ENCODE measurements around the gene CD46. TPM values are rescaled to one million over a fixed set of nuclear protein-coding genes. Genes with fewer than 3 reads are reported as not detected.

CD46 gene
- total RNA-seq, 2 donors from 2014 or later = 148 to 282 TPM

- H3K27me3 ChIP-seq = no peaks in the 10 kb centered on the region
- peaks cover 5% of the 10 kb centered on the region for H3K4me1 ChIP-seq
- no peak overlapping the region for H3K9ac ChIP-seq (ENCODE audit: low read depth in 2 of 2, low read length in 2 of 2)
- intact Hi-C loops (cut with DNase I) = no loop called here
- peaks cover 4% of the 10 kb centered on the region for H3K36me3 ChIP-seq
- TF ChIP-seq CTCF (IDR thresholded peaks at IDR 0.05) = no peak
- no peak overlapping the region for H3K4me3 ChIP-seq
- H3K27ac ChIP-seq = no peak overlapping the region
- DNase-seq = no peak
- no peaks in the 10 kb centered on the region for H3K9me3 ChIP-seq
Observed at GRCh38 chr1:207814469-207814868, 62.6 kb downstream of the CD46 start.

- peaks cover under 1% of the 10 kb centered on the region for H3K4me1 ChIP-seq
- DNase-seq = no peak
- H3K27me3 ChIP-seq = no peaks in the 10 kb centered on the region
- H3K9me3 ChIP-seq = no peaks in the 10 kb centered on the region
- H3K36me3 ChIP-seq = peaks cover 4% of the 10 kb centered on the region
- TF ChIP-seq CTCF (IDR thresholded peaks at IDR 0.05) = no peak
- peak overlapping the region in 1 of 2 donors; percentile 15 for H3K9ac ChIP-seq (ENCODE audit: low read depth in 2 of 2, low read length in 2 of 2)
- intact Hi-C loops (cut with DNase I) = no loop called here
- H3K4me3 ChIP-seq = no peak overlapping the region
- H3K27ac ChIP-seq = no peak overlapping the region
Observed at GRCh38 chr1:207815466-207815865, 63.6 kb downstream of the CD46 start.

- intact Hi-C loops (cut with DNase I) = no loop called here
- Histone ChIP-seq H3K27me3 (no peaks in the 10 kb centered on the region), H3K27ac (no peak overlapping the region), H3K36me3 (peaks cover 4% of the 10 kb centered on the region), H3K9me3 (no peaks in the 10 kb centered on the region), H3K4me3 (no peak overlapping the region), H3K4me1 (no peaks in the 10 kb centered on the region), H3K9ac (ENCODE audit: low read depth in 2 of 2, low read length in 2 of 2) (no peak overlapping the region)
- TF ChIP-seq CTCF (IDR thresholded peaks at IDR 0.05) = no peak
- no peak for DNase-seq
Observed at GRCh38 chr1:207815913-207816291, 64.0 kb downstream of the CD46 start.

- H3K27me3 ChIP-seq = no peaks in the 10 kb centered on the region
- no peak for TF ChIP-seq CTCF (IDR thresholded peaks at IDR 0.05)
- peaks cover 5% of the 10 kb centered on the region for H3K4me1 ChIP-seq
Observed at GRCh38 chr1:207817166-207817565, 65.3 kb downstream of the CD46 start.

GRCh38 chr1:207817778-207818751 lies 66.2 kb downstream of the CD46 start:
- no peak for DNase-seq
- intact Hi-C loops (cut with DNase I) = no loop called here
- H3K9me3 ChIP-seq = no peaks in the 10 kb centered on the region
- no peaks in the 10 kb centered on the region for H3K27me3 ChIP-seq
- no peak overlapping the region for H3K27ac ChIP-seq
- no peak overlapping the region for H3K9ac ChIP-seq (ENCODE audit: low read depth in 2 of 2, low read length in 2 of 2)
- TF ChIP-seq CTCF (IDR thresholded peaks at IDR 0.05) = no peak
- peaks cover 5% of the 10 kb centered on the region for H3K4me1 ChIP-seq
- H3K36me3 ChIP-seq = peaks cover 4% of the 10 kb centered on the region
- H3K4me3 ChIP-seq = no peak overlapping the region

More at GRCh38 chr1:207817166-207817565, 65.3 kb downstream of the CD46 start:
- intact Hi-C loops (cut with DNase I) = no loop called here
- Histone ChIP-seq H3K27ac (no peak overlapping the region), H3K4me3 (no peak overlapping the region), H3K36me3 (peaks cover 4% of the 10 kb centered on the region), H3K9me3 (no peaks in the 10 kb centered on the region), H3K9ac (ENCODE audit: low read depth in 2 of 2, low read length in 2 of 2) (peak overlapping the region in 1 of 2 donors; percentile 4)
- no peak for DNase-seq

All from colonic mucosa (tissue), 4 donors.